Upper lobe of right lung (tissue), 1 donor: ENCODE measurements around the gene KCTD10. TPM values are rescaled to one million over a fixed set of nuclear protein-coding genes. Genes with fewer than 3 reads are reported as not detected.
A peak's percentile ranks its signal among the peaks of the same experiment; 100 is the strongest.

Source experiments
- ATAC-seq: fragments of 200-7000 bp; cut with Tn5 transposase; one replicate; pipeline ENCODE4 v1.9.1; 2020; ENCODE audit warnings: mild to moderate bottlenecking, moderate library complexity
- DNase-seq: peaks from one replicate; pipeline ENCODE4 v3.0.0-alpha.2; 2020
- H3K27ac ChIP-seq: fragments of 200-600 bp; one replicate; pipeline ENCODE4 v1.8.0; 2022
- H3K27me3 ChIP-seq: fragments of 200-600 bp; one replicate; pipeline ENCODE4 v1.8.0; 2022; ENCODE audit warnings: mild to moderate bottlenecking
- H3K36me3 ChIP-seq: fragments of 200-600 bp; one replicate; pipeline ENCODE4 v1.8.0; 2022
- H3K4me1 ChIP-seq: fragments of 200-600 bp; one replicate; pipeline ENCODE4 v1.8.0; 2022
- H3K4me3 ChIP-seq: fragments of 200-600 bp; one replicate; pipeline ENCODE4 v1.8.0; 2022; ENCODE audit warnings: mild to moderate bottlenecking
- H3K9me3 ChIP-seq: fragments of 200-600 bp; one replicate; pipeline ENCODE4 v1.8.0; 2022
- CTCF ChIP-seq: fragments of 200-600 bp; IDR thresholded peaks from one replicate; pipeline ENCODE4 v1.8.0; 2022; ENCODE audit warnings: antibody characterized with exemption
- intact Hi-C: fragments of 100-400 bp; cut with DNase I; formaldehyde crosslinking; loops from one replicate; pipeline ENCODE4 v1.11.0; 2022
- total RNA-seq: library from RNA; stranded (reverse); fragmentation: NEBNext Ultra II Directional; extraction: Animal tissue kit (Norgen Biotek cat#: 25700); gene quantifications from one replicate; pipeline ENCODE4 v1.2.1, GENCODE V29; 2021
- donor health status: DM: no; HTN: yes; CAD: no; lungs with severe emphysema.

KCTD10 gene
- total RNA-seq, 1 donor from 2014 or later = 66.8 TPM

- peak overlapping the region; percentile 2 for H3K27ac ChIP-seq
- no peak for ATAC-seq
- H3K4me3 ChIP-seq = no peak overlapping the region
- H3K4me1 ChIP-seq = no peaks in the 10 kb centered on the region
- H3K36me3 ChIP-seq = peaks cover 95% of the 10 kb centered on the region
- intact Hi-C loops = no loop called here
- no peak for DNase-seq
- no peaks in the 10 kb centered on the region for H3K9me3 ChIP-seq
- no peaks in the 10 kb centered on the region for H3K27me3 ChIP-seq
- TF ChIP-seq CTCF = no peak
Measured at GRCh38 chr12:109451400-109451799, 25.7 kb downstream of the KCTD10 start.

DNA sequence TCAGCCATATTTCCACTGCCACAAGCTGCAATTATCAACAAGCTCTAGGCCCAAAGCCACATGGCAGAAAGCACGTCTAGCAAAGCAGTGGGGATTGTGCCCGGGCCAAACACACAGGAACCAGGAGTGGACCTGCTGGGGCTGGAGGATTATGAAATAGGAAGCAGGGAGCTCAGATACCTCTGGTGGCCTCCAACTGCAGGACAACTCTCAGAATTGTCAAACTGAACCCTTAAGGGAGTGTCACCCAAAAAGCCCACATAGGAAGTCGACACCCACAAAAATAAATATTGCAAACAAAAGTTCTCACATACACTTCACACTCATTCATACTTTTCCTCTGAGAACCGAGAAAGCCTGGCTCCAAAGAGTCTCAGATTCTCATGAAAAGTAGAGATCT, 26.1 kb downstream of the KCTD10 start:
- peaks cover 95% of the 10 kb centered on the region for H3K36me3 ChIP-seq
- no peak for DNase-seq
- peak; percentile 31 for ATAC-seq
- H3K9me3 ChIP-seq = no peaks in the 10 kb centered on the region
- TF ChIP-seq CTCF = no peak
- no peaks in the 10 kb centered on the region for H3K4me1 ChIP-seq
- H3K4me3 ChIP-seq = no peak overlapping the region
- intact Hi-C loops = no loop called here
- no peaks in the 10 kb centered on the region for H3K27me3 ChIP-seq
- H3K27ac ChIP-seq = no peak overlapping the region

GRCh38 chr12:109449845-109450532, 27.1 kb downstream of the KCTD10 start:
- no peak for DNase-seq
- Histone ChIP-seq H3K4me3 (no peak overlapping the region), H3K27me3 (no peaks in the 10 kb centered on the region), H3K27ac (no peak overlapping the region), H3K4me1 (peaks cover 6% of the 10 kb centered on the region), H3K36me3 (peaks cover 95% of the 10 kb centered on the region), H3K9me3 (no peaks in the 10 kb centered on the region)
- no peak for TF ChIP-seq CTCF
- intact Hi-C loops = no loop called here
- peak; percentile 33 for ATAC-seq

DNA sequence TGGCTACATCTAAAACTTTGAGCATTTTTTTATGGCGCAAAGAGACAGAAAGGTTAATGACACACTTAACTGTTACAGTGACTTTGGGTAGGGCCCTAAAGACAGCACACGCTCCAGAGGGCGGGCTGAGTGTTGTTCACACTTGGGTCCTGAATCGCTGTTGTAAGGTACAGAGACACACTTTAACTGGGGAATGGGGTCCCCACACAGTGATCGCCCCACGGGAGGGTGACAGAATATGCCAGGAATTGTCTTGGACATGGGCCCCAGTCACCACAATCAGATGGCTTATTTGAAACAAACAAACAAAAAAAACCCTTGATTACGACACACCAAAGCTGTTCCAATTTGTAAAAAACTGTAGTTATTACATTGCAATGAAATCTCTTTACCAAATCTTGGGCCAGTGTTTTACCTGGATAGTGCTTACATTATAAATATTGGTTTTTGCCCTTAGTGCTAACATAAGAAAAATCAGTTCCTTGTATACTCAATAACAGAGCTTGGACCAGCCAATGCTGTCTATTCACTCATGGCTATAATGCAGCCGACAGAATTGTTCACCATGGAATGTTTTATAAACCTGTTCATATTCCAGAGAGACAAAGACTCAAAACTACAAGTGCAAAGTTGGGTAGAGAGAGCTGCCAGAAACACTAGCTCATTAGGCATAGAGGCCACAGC, 28.3 kb downstream of the KCTD10 start:
- H3K9me3 ChIP-seq = no peaks in the 10 kb centered on the region
- H3K27ac ChIP-seq = peak overlapping the region; percentile 30
- peaks cover 94% of the 10 kb centered on the region for H3K36me3 ChIP-seq
- H3K4me1 ChIP-seq = peaks cover 10% of the 10 kb centered on the region
- TF ChIP-seq CTCF = no peak
- intact Hi-C loops = no loop called here
- ATAC-seq = no peak
- DNase-seq = no peak
- no peak overlapping the region for H3K4me3 ChIP-seq
- H3K27me3 ChIP-seq = no peaks in the 10 kb centered on the region

DNA sequence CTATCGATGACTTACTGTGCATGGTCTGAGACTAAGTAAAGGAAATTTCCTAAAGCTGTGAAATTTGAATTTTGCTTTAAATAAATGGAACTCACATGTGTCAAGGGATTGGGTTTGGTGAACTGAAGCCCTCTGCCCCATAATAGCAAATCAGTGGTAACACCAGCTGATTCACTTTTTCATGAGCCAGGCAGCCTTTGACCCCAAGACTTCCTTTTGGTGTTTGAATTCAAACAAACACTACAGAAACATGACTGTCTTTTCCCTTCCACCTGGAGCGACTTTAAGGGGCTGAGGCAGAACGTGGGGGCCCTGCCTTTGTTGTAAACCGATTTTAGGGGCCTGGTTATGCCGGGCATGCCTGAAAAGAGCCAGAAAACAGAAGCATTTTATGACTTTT, 28.8 kb downstream of the KCTD10 start:
- DNase-seq = no peak
- H3K4me1 ChIP-seq = peaks cover 10% of the 10 kb centered on the region
- peak overlapping the region; percentile 30 for H3K27ac ChIP-seq
- intact Hi-C loops = no loop called here
- H3K36me3 ChIP-seq = peaks cover 88% of the 10 kb centered on the region
- no peaks in the 10 kb centered on the region for H3K9me3 ChIP-seq
- ATAC-seq = no peak
- H3K27me3 ChIP-seq = no peaks in the 10 kb centered on the region
- no peak overlapping the region for H3K4me3 ChIP-seq
- TF ChIP-seq CTCF = no peak
